Effector CD4-positive, alpha-beta T cell (primary cell): ENCODE results near the gene SP1.
"Not testable (repeated sequence)": the region's sequence is repeated elsewhere in the genome, so short reads cannot be mapped to it uniquely, and the experiment has no call there.

Experiments used
- DNase-seq: peaks from one replicate; pipeline ENCODE4 v3.0.0-alpha.2; 2020

Gene SP1

DNA sequence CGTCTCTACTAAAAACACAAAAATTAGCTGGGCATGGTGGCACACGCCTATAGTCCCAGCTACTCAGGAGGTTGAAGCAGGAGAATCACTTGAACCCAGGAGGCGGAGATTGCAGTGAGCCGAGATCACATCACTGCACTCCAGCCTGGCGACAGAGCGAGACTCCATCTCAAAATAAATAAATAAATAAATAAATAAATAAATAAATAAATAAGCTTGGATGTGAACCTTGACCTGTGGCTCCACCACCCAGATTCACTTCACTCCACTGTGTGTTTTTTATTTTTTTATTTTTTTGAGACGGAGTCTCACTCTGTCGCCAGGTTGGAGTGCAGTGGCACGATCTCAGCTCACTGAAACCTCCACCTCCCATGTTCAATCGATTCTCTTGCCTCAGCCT, 18.3 kb upstream of the SP1 start:
- not testable (repeated sequence) for DNase-seq

DNA sequence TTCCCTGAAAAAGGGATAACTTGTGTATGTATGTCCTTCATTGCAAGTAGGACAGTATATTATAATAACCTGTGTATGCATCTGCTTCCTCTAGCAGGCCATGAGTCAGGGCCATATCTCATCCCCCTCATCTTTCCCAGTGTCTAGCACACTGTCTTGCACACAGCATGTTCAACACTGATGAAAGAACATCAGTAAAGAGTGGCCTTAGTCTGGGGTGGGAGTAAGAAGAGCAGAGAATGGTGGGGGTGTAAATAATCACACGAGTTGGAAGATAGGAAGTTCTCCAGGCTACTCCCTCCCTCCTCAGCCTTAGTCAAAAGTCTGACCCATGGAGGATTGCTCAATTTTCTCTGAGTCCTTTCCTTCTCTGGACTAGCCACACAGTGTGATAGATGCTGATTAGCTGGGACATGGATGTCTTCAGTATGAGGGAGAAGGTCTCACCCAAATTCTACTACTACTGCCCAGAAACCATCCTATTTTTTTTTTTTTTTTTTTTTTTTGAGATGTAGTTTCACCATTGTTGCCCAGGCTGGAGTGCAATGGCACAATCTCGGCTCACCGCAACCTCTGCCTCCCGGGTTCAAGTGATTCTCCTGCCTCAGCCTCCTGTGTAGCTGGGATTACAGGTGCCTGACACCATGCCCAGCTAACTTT, 14.6 kb upstream of the SP1 start:
- no peak for DNase-seq

- not testable (repeated sequence) for DNase-seq
Measured at GRCh38 chr12:53373554-53374133, 6.3 kb upstream of the SP1 start.

DNA sequence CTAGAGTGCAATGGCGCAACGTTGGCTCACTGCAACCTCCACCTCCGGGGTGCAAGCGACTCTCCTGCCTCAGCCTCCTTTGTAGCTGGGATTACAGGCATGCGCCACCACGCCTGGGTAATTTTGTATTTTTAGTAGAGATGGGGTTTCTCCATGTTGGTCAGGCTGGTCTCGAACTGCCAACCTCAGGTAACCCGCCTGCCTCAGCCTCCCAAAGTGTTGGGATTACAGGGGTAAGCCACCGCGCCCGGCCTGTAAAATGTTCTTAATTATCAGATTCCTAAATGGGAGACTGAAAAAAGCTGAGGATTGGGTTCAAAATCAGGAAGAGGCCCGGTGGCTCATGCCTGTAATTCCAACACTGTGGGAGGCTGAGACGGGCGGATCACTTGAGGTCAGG, 5.7 kb upstream of the SP1 start:
- DNase-seq: not testable (repeated sequence)

DNA sequence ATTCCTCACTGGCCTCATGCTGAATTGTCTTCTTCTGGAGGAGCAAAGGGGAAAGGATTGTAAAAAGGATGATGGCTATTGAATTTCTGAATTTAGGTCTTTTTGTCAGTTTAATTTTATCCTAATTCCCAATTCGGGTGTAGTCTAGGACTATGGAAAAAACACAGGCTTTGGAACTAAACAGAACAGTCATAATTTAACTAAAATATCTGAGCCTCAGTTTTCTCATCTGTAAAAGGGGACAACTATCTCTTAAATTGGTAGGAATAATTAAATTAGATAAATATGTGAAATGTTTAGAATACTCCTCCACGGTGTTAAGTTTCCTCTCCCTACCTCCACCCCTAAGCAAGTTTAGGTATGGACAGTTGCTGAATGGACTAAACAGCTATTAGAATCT, 3.2 kb upstream of the SP1 start:
- DNase-seq: no peak

GRCh38 chr12:53378222-53378621, 1.8 kb upstream of the SP1 start:
- DNase-seq: no peak

GRCh38 chr12:53378724-53379388, 1.1 kb upstream of the SP1 start:
- DNase-seq: no peak

DNA sequence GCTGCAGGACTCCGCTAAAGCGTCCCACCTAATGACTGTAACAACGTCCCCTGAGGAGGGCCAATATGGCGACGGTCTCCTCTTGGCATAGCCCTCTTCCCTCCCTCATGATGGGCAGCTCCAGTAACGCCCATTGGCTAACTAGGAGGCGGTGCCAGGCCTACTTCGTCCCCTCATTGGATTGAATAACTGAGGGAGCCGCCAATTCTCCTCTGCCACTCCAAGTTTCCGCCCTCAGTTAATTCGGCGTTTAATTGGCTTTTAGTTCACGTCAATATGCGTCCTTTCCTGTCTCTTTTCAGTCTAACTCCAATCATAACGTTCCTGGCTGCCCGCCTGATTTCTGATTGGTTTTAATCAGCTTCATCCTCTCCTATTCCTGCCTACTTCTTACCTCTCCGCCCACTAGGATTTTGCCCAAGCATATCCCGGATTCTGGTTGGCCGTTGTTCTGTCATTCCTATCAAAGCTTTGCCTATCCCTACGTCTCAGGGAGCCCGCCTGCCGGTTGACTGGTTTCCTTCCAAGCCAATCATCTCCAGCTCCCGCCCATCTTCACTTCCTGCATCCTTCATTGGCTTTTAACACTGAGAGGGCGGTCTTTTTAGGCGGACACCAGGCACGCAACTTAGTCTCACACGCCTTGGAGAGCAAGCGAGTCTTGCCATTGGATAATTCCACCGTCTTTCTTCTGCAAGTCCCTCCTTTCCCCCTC, 430 bp upstream of the SP1 start:
- peak; percentile 97 for DNase-seq

GRCh38 chr12:53380794-53381730, 1.1 kb downstream of the SP1 start:
- no peak for DNase-seq

- DNase-seq: peak; percentile 23
Measured at GRCh38 chr12:53381731-53382630, 2.0 kb downstream of the SP1 start.

DNA sequence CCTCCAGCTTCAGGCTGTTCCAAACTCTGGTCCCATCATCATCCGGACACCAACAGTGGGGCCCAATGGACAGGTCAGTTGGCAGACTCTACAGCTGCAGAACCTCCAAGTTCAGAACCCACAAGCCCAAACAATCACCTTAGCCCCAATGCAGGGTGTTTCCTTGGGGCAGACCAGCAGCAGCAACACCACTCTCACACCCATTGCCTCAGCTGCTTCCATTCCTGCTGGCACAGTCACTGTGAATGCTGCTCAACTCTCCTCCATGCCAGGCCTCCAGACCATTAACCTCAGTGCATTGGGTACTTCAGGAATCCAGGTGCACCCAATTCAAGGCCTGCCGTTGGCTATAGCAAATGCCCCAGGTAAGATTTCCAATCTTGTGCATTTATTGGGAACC, 3.3 kb downstream of the SP1 start:
- no peak for DNase-seq

GRCh38 chr12:53386381-53386780, 6.4 kb downstream of the SP1 start:
- not testable (repeated sequence) for DNase-seq

DNA sequence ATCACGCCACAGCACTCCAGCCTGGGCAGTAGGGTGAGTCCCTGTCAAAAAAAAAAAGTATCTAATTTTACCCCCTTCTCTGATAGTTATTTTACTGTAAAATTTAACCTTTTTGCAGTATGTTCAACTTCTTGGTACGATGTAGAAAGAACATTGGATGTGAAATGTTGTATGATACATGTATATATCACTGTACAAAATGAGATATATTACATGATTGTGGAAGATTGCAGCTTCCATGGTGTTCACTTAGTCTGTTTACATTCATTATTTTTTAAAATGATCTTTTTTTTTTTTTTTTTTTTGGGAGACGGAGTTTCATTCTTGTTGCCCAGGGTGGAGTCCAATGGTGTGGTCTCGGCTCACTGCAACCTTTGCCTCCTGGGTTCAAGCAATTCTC, 9.0 kb downstream of the SP1 start:
- DNase-seq: no peak

- DNase-seq: no peak
Measured at GRCh38 chr12:53389702-53390101, 9.7 kb downstream of the SP1 start.

DNA sequence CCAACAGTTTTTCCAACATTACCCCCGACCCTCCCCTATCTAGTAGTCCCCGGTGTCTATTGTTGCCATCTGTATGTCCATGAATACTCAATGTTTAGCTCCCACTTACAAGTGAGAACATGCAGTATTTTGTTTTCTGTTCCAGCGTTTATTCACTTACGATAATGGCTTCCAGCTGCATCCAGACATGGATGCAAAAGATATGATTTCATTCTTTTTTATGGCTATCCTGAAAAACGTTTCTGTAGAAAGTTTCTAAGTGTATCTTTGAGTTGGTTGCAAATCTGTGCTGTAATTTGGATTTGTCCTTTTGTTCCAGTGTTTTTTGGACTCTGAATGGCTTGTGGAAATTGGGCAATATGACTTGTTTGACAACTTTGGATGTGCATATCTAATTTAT, 11.7 kb downstream of the SP1 start:
- no peak for DNase-seq

GRCh38 chr12:53399896-53400295, 19.9 kb downstream of the SP1 start:
- DNase-seq: no peak

- DNase-seq: not testable (repeated sequence)
Measured at GRCh38 chr12:53402351-53402750, 22.4 kb downstream of the SP1 start.

GRCh38 chr12:53402871-53403270, 22.9 kb downstream of the SP1 start:
- no peak for DNase-seq

- DNase-seq: no peak
Measured at GRCh38 chr12:53410951-53411350, 31.0 kb downstream of the SP1 start.

DNA sequence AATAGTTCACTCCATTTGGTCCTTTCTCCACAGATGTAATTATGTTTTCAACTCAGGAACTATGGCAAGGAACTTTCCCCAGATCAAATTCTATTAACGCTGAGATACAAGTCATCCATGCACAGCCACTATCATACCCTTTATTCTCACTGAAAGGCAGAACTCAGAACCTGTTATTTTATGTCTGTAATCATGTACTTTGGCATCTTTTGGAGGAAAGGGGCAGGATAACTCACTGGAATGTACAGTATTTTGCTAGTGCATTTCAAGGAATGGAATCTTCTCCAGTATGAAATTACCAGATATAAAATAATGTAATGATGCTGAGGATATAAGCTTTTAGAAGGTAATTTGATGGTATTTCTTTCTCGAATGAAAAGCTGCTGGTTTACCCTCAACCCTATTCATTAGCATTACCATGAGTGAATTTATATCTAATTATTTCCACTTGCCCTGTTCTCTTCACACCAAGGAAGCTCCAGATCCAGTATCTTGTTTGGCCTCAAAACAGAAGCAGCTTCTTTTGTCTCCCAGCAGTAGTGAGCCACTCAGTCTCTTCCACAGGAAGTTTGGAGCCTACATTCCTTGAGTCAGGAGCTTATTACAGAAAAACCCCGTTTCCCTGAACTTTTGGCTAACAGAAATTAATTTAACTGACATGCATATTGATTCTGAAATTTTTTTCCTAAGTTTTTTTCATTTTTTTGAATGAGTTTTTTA, 33.7 kb downstream of the SP1 start:
- no peak for DNase-seq
